VCaP (cell line): ENCODE measurements around the gene HDAC4.

Source experiments
- H3K27ac ChIP-seq: fragments of 450-650 bp; 2 replicates; pipeline ENCODE4 v1.5.1; 2017
- TF ChIP-seq, protein P1 (sequence below): fragments of 450-650 bp; conservative IDR thresholded peaks from 2 replicates; pipeline ENCODE4 v1.5.1; 2017; ENCODE audit warnings: mild to moderate bottlenecking, moderate library complexity

The HDAC4 gene

DNA sequence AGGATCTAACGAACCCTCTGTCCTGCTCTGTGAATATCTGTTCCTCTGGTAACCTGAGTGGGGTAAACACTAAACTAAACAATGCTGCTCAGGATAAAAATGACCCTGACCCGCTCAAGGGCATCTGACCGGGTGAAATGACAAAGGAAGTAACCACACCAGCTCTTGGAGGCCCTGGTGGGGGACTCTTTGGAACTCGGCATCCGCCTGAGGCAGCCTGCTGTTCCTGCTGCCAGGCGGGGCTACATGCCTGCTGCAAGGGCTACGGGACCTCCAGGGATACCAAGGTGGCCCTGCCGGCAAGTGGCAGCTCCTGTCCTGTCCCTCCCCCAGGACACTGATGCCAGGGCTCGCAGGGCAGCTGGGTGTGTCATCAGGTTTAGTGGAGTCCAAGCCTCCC lies 273.3 kb downstream of the HDAC4 start:
- H3K27ac ChIP-seq = no peak overlapping the region
- TF ChIP-seq, protein P1, sequence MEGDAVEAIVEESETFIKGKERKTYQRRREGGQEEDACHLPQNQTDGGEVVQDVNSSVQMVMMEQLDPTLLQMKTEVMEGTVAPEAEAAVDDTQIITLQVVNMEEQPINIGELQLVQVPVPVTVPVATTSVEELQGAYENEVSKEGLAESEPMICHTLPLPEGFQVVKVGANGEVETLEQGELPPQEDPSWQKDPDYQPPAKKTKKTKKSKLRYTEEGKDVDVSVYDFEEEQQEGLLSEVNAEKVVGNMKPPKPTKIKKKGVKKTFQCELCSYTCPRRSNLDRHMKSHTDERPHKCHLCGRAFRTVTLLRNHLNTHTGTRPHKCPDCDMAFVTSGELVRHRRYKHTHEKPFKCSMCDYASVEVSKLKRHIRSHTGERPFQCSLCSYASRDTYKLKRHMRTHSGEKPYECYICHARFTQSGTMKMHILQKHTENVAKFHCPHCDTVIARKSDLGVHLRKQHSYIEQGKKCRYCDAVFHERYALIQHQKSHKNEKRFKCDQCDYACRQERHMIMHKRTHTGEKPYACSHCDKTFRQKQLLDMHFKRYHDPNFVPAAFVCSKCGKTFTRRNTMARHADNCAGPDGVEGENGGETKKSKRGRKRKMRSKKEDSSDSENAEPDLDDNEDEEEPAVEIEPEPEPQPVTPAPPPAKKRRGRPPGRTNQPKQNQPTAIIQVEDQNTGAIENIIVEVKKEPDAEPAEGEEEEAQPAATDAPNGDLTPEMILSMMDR = no peak

DNA sequence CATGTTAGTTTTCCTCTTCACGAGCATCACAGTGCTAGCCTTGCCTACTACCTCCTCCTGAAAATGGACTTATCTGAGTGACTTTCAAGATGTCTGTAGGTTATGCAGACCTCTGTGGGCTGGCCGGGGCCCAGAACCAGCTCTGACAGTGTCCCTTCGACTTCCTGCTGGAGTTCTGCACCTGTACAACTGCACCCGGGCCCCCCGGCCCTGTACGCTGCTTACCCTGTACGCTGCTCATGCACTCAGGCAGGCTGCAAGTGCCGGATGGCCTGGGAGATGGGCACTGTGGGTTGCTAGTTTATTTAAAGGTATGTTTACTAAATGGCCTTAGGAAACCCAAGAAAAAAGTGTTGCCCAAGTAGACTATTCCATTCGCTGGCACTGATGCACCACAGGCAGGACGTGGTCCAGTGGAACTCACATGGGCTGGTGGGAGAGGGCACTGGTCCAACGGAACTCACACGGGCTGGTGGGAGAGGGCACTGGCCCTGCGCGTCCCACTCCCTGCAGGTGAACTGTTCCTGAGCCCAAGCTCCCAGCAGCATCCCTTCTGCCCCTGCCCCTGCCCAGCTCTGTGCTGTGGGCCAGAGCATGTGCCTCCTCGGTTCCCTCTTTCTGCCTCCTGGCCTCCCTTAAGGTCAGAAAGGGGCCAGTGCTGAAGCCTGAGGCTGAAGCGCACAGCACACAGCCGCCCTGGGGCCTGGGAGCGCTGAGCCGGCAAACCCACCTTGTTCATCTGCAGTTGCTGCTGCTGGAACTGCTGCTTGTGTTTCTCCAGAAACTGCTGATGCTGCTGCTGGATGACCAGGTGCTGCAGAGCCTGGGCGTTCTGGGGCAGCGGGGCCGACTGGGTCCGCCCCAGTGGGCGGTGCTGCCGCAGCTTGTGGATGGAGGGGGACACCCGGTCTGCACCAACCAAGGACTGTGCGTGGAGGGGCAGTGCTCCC lies 274.8 kb downstream of the HDAC4 start:
- no peak overlapping the region for H3K27ac ChIP-seq
- TF ChIP-seq, protein P1 = no peak

DNA sequence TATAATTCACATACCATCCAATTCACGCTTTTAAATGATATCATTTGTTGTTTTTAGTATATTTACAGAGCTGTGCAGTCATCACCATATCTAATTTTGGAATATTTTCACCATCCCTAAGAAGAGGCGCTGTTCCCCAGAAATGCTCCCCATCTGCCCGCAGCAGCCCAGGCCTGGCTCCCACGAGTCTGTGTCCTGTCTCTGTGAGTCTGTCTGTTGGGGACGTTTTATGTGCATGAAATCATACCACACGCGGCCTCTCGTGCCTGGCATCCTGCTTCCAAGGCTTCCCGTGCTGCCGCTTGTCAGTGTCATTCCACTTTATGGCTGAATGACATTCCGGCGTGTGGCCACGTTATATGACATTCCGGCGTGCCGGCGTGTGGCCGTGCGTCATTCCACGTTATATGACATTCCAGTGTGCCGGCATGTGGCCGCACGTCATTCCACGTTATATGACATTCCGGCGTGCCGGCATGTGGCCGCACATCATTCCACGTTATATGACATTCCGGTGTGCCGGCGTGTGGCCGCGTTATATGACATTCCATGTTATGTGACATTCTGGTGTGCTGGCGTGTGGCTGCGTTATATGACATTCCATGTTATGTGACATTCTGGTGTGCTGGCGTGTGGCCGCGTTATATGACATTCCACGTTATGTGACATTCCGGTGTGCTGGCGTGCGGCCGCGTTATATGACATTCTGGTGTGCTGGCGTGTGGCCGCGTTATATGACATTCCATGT lies 276.5 kb downstream of the HDAC4 start:
- no peak overlapping the region for H3K27ac ChIP-seq
- TF ChIP-seq, protein P1 = no peak

DNA sequence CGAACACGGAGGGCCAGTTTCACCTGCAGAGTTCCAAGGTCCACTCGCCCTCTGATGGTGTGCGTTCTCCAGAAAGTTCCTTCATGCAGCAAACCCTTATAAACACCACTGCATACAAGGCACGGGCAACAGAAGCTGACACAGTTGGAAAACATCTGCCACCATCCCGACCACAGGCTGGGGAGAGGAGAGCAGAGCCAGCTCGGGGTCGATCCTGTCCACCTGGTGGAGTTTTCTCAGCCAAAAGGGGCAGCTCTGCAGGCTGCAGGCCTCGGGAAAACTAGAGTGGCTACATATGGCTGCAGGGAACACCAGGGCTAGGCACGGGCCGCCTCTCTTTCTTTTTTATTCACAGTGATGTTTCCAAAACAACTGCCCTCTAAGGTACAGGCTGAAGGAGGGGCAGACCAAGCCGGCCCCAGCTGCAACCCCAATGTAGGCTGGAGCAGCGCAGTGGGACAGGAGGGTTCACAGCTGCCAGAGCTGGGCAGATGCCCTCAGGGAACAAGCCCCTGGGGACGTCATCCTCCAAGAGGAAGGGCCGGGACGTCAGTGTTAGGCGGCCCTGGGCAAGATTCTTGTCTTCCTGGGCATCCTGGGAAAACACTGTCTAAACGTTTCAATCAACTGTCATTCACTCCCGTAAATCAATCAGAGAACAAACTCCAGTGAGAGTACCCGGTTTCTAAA lies 278.3 kb downstream of the HDAC4 start:
- no peak overlapping the region for H3K27ac ChIP-seq
- TF ChIP-seq, protein P1 = no peak

DNA sequence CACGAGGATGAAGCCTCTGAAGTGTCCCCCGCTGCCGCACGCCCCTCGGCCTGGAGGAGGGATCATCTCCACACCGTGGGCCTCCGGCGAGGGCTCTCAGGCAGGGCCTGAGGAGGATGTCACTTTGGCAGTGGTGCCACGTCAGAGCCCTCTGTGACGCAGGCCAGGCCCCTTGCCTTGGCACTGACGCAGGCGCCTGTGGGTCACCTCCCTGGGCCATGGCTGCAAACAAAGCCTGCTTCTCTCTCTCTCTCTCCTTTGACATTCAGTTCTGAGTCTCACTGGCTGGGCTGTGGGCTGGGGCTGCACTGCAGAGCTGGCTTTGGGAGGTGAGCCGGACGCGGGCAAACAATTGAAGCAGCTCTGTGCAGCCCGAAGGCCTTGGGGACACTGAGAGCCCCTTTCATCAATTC lies 279.2 kb downstream of the HDAC4 start:
- H3K27ac ChIP-seq = no peak overlapping the region
- TF ChIP-seq, protein P1 = no peak

DNA sequence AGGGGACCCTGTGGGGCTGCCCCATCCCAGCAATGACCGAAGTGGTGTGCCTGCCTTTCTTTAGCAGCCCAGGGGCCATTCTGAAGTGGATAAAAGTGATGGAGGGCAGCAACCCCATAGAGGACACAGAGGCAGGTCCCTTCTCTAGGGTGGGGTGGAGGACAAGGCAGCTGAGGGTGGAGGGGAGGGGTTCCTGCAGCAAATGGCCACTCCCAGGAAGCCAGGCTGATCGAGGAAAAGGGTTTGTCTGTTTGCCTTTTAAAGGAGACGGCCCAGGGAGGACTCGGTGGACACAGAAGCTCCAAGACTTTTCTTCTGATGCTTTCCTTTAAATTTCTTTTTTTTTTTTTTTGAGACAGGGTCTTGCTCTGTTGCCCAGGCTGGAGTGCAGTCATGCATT lies 280.2 kb downstream of the HDAC4 start:
- TF ChIP-seq, protein P1 = no peak
- H3K27ac ChIP-seq = no peak overlapping the region
